RWPE1 (cell line): ENCODE data around the gene TTC28.

Experiments
- CTCF ChIA-PET: fragments of 350-600 bp; sonication (Branson Sonifier 250); formaldehyde crosslinking; extraction: SDS; loops from one replicate; lab custom pipeline; 2021; lab: Yijun Ruan, JAX
- POLR2A ChIA-PET: fragments of 400-600 bp; formaldehyde crosslinking; extraction: SDS; loops from one replicate; lab custom pipeline; 2020; ENCODE audit warnings: antibody characterized with exemption; ENCODE audit not compliant: low non-redundant PET; lab: Yijun Ruan, JAX
- DNase-seq: peaks from one replicate; pipeline ENCODE4 v3.0.0; 2012; ENCODE audit warnings: low spot score
- H3K27ac ChIP-seq: fragments of 450-650 bp; 2 replicates; pipeline ENCODE4 v1.5.1; 2017
- CTCF ChIP-seq: fragments of 450-650 bp; conservative IDR thresholded peaks from 2 replicates; pipeline ENCODE4 v1.5.1; 2017; ENCODE audit warnings: low read depth, mild to moderate bottlenecking

TTC28 gene

GRCh38 chr22:27971926-27972325, 707.7 kb downstream of the TTC28 start:
- ChIA-PET POLR2A (no interaction called here), CTCF (interaction anchor here (0.7 kb wide), 1 partner anchor 18 kb away, joined by 4 read pairs; no protein-coding TSS in a partner anchor)
- DNase-seq: no peak
- TF ChIP-seq CTCF: no peak
- H3K27ac ChIP-seq: no peak overlapping the region

GRCh38 chr22:27970596-27971220, 708.9 kb downstream of the TTC28 start:
- no peak overlapping the region for H3K27ac ChIP-seq
- TF ChIP-seq CTCF: no peak
- no peak for DNase-seq
- POLR2A ChIA-PET: no interaction called here
- CTCF ChIA-PET: no interaction called here

- CTCF ChIA-PET: interaction anchor here (0.6 kb wide), 1 partner anchor 8 kb away, joined by 7 read pairs; no protein-coding TSS in a partner anchor
Measured at GRCh38 chr22:27966168-27967064, 713.2 kb downstream of the TTC28 start.

GRCh38 chr22:27962268-27963044, 717.2 kb downstream of the TTC28 start:
- no peak for DNase-seq
- POLR2A ChIA-PET: no interaction called here
- H3K27ac ChIP-seq: no peak overlapping the region
- no peak for TF ChIP-seq CTCF
- CTCF ChIA-PET: no interaction called here

More at GRCh38 chr22:27966168-27967064, 713.2 kb downstream of the TTC28 start:
- POLR2A ChIA-PET: no interaction called here
- no peak overlapping the region for H3K27ac ChIP-seq
- no peak for TF ChIP-seq CTCF
- no peak for DNase-seq

- no peak for DNase-seq
- CTCF ChIA-PET: no interaction called here
- POLR2A ChIA-PET: no interaction called here
- no peak for TF ChIP-seq CTCF
- no peak overlapping the region for H3K27ac ChIP-seq
Measured at GRCh38 chr22:27961680-27962079, 718.0 kb downstream of the TTC28 start.

- no peak for TF ChIP-seq CTCF
- DNase-seq: no peak
- CTCF ChIA-PET: no interaction called here
- no peak overlapping the region for H3K27ac ChIP-seq
- POLR2A ChIA-PET: no interaction called here
Measured at GRCh38 chr22:27961182-27961581, 718.5 kb downstream of the TTC28 start.
